Uterus (tissue), 2 donors: Measurements from ENCODE around the gene LYSMD1.
"Not testable (repeated sequence)": the region's sequence is repeated elsewhere in the genome, so short reads cannot be mapped to it uniquely, and the experiment has no call there.

Source experiments
- CTCF ChIP-seq, 4 experiments: fragments of 200-600 bp in 2 of 4; fragments of 450-650 bp in 2 of 4; sonication (generic) in 2 of 4; IDR thresholded peaks; one replicate each; pipeline ENCODE4 v1.5.1; 2016 to 2019; ENCODE audit warnings: antibody characterized with exemption in 4 of 4, mild to moderate bottlenecking in 2 of 4, moderate library complexity in 1 of 4
- POLR2A ChIP-seq, 2 donors: fragments of 450-650 bp; IDR thresholded peaks; one replicate each; pipeline ENCODE4 v1.6.1; 2016; ENCODE audit warnings: antibody characterized with exemption in 2 of 2, mild to moderate bottlenecking in 1 of 2, moderate library complexity in 1 of 2

- TF ChIP-seq CTCF, POLR2A (IDR thresholded peaks at IDR 0.05): not testable (repeated sequence)
These were observed 39.8 kb upstream of the LYSMD1 start for GRCh38 chr1:151205381-151205965.
